PC-9 (cell line): ENCODE measurements around the gene COIL. TPM values are rescaled to one million over a fixed set of nuclear protein-coding genes. Genes with fewer than 3 reads are reported as not detected.

Experiments used
- BruUV-seq: library from RNA; stranded (reverse); fragments of 400-500 nt; replicated peaks from 2 replicates; lab custom pipeline; 2021; lab: Mats Ljungman, UMichigan
- CTCF ChIA-PET: fragments of 300-600 bp; sonication (Branson Sonifier 250); formaldehyde crosslinking; loops from one replicate; lab custom pipeline; 2022; ENCODE audit warnings: antibody characterized with exemption; lab: Charles Lee
- POLR2A ChIA-PET: fragments of 300-600 bp; sonication (Branson Sonifier 250); formaldehyde crosslinking; loops from one replicate; lab custom pipeline; 2022; ENCODE audit warnings: antibody characterized with exemption; ENCODE audit not compliant: unreplicated experiment; lab: Charles Lee
- DNase-seq, 2 experiments: peaks; one replicate each; pipeline versions ENCODE4 v3.0.0 to v3.0.0-alpha.2; 2015 to 2022; ENCODE audit warnings: mixed read lengths in 1 of 2
- H2AFZ ChIP-seq: fragments of 200-600 bp; sonication (generic); 2 replicates; pipeline ENCODE4 v1.8.1; 2017; ENCODE audit warnings: antibody characterized with exemption
- H3F3A ChIP-seq: fragments of 200-600 bp; sonication (generic); 2 replicates; pipeline ENCODE4 v1.8.1; 2017; ENCODE audit warnings: antibody characterized with exemption, mild to moderate bottlenecking, low read depth; ENCODE audit not compliant: insufficient read depth
- H3K27ac ChIP-seq: fragments of 200-600 bp; sonication (generic); 2 replicates; pipeline ENCODE4 v1.6.1; 2016; ENCODE audit warnings: mixed run types
- H3K27me3 ChIP-seq: fragments of 200-600 bp; sonication (generic); 2 replicates; pipeline ENCODE4 v1.6.1; 2016; ENCODE audit warnings: low read depth, mixed run types; ENCODE audit not compliant: insufficient read depth
- H3K36me3 ChIP-seq: fragments of 200-600 bp; sonication (generic); 2 replicates; pipeline ENCODE4 v1.6.1; 2016; ENCODE audit warnings: low read depth, mixed run types
- H3K4me1 ChIP-seq: fragments of 200-600 bp; sonication (generic); replicated peaks from 2 replicates; pipeline ENCODE4 v1.6.1; 2016; ENCODE audit warnings: mixed run types; ENCODE audit not compliant: insufficient read depth
- H3K4me2 ChIP-seq: fragments of 200-600 bp; sonication (generic); 2 replicates; pipeline ENCODE4 v1.6.1; 2017; ENCODE audit warnings: mixed run types
- H3K4me3 ChIP-seq: fragments of 200-600 bp; sonication (generic); 2 replicates; pipeline ENCODE4 v1.6.1; 2016; ENCODE audit warnings: mixed run types
- H3K79me2 ChIP-seq: fragments of 200-600 bp; sonication (generic); 2 replicates; pipeline ENCODE4 v1.6.1; 2017; ENCODE audit warnings: low read depth, mixed run types
- H3K9me2 ChIP-seq: fragments of 200-600 bp; sonication (generic); 2 replicates; pipeline ENCODE4 v1.8.1; 2017; ENCODE audit warnings: mild to moderate bottlenecking; ENCODE audit not compliant: insufficient read depth
- H3K9me3 ChIP-seq: fragments of 200-600 bp; sonication (generic); 2 replicates; pipeline ENCODE4 v1.8.1; 2016; ENCODE audit warnings: low read depth; ENCODE audit not compliant: insufficient read depth
- H4K20me1 ChIP-seq: fragments of 200-600 bp; sonication (generic); 2 replicates; pipeline ENCODE4 v1.8.1; 2017; ENCODE audit not compliant: insufficient read depth
- CTCF ChIP-seq: fragments of 200-600 bp; sonication (generic); conservative IDR thresholded peaks from 2 replicates; pipeline ENCODE4 v1.6.1; 2017; ENCODE audit warnings: mixed run types, antibody characterized with exemption, mild to moderate bottlenecking, moderate library complexity
- EZH2 ChIP-seq: fragments of 200-600 bp; sonication (generic); IDR thresholded peaks from 2 replicates; pipeline ENCODE4 v1.8.0; 2017; ENCODE audit warnings: antibody characterized with exemption, low read depth
- intact Hi-C: fragments of 100-400 bp; cut with micrococcal nuclease; formaldehyde crosslinking; loops from one replicate; pipeline ENCODE4 v1.10.0; 2022; ENCODE audit not compliant: unreplicated experiment
- total RNA-seq: library from RNA; stranded (reverse); gene quantifications from 2 replicates; pipeline ENCODE4 v1.2.3, GENCODE V29; 2021

The COIL gene
- total RNA-seq, 1 experiment from 2014 or later: 19.0 TPM

GRCh38 chr17:57008958-57009357, 48.1 kb upstream of the COIL start:
- CTCF ChIA-PET: interaction anchor here (0.6 kb wide), 1 partner anchor 992 kb away, joined by 3 read pairs; no protein-coding TSS in a partner anchor
- DNase-seq: no peak
- Histone ChIP-seq H3K4me2 (no peak overlapping the region), H2AFZ (no peak overlapping the region), H3K9me3 (no peaks in the 10 kb centered on the region), H3K4me1 (no peaks in the 10 kb centered on the region), H3K4me3 (no peak overlapping the region), H3K27me3 (no peaks in the 10 kb centered on the region), H3K79me2 (no peaks in the 10 kb centered on the region), H3K27ac (no peak overlapping the region), H3K36me3 (no peaks in the 10 kb centered on the region), H3K9me2 (no peaks in the 10 kb centered on the region), H4K20me1 (no peaks in the 10 kb centered on the region), H3F3A (no peaks in the 10 kb centered on the region; the same call in 1 of the 2 replicates)
- POLR2A ChIA-PET: no interaction called here
- BruUV-seq: no TSS peak
- TF ChIP-seq CTCF (no peak), EZH2 (no peak)
- intact Hi-C loops: no loop called here

GRCh38 chr17:57006040-57006439, 45.2 kb upstream of the COIL start:
- H2AFZ ChIP-seq: no peak overlapping the region
- no peaks in the 10 kb centered on the region for H3K79me2 ChIP-seq
- H3K27me3 ChIP-seq: no peaks in the 10 kb centered on the region
- TF ChIP-seq EZH2 (no peak), CTCF (no peak)
- H3K4me1 ChIP-seq: no peaks in the 10 kb centered on the region
- intact Hi-C loops: no loop called here
- no TSS peak for BruUV-seq
- ChIA-PET POLR2A (no interaction called here), CTCF (interaction anchor here (1.3 kb wide), 1 partner anchor 186 kb away, joined by 3 read pairs; no protein-coding TSS in a partner anchor)
- DNase-seq: no peak
- H3F3A ChIP-seq: no peaks in the 10 kb centered on the region; the same call in 1 of the 2 replicates
- no peak overlapping the region for H3K27ac ChIP-seq
- no peak overlapping the region for H3K4me2 ChIP-seq
- H3K9me3 ChIP-seq: no peaks in the 10 kb centered on the region
- no peaks in the 10 kb centered on the region for H3K36me3 ChIP-seq
- no peak overlapping the region for H3K4me3 ChIP-seq
- H3K9me2 ChIP-seq: no peaks in the 10 kb centered on the region
- no peaks in the 10 kb centered on the region for H4K20me1 ChIP-seq

GRCh38 chr17:57004944-57005579, 44.2 kb upstream of the COIL start:
- BruUV-seq: no TSS peak
- H3K4me3 ChIP-seq: no peak overlapping the region
- no peak overlapping the region for H3K27ac ChIP-seq
- no peaks in the 10 kb centered on the region for H4K20me1 ChIP-seq
- ChIA-PET POLR2A (no interaction called here), CTCF (no interaction called here)
- H3K4me1 ChIP-seq: no peaks in the 10 kb centered on the region
- no peak overlapping the region for H3K4me2 ChIP-seq
- no peak for DNase-seq
- H3K9me3 ChIP-seq: no peaks in the 10 kb centered on the region
- no peaks in the 10 kb centered on the region for H3K27me3 ChIP-seq
- no peaks in the 10 kb centered on the region; the same call in 1 of the 2 replicates for H3F3A ChIP-seq
- H3K79me2 ChIP-seq: no peaks in the 10 kb centered on the region
- TF ChIP-seq EZH2 (no peak), CTCF (peak; percentile 58)
- no peaks in the 10 kb centered on the region for H3K9me2 ChIP-seq
- H3K36me3 ChIP-seq: no peaks in the 10 kb centered on the region
- H2AFZ ChIP-seq: no peak overlapping the region
- intact Hi-C loops: no loop called here
